ENCODE measurements around the gene MOB3B. TPM values are rescaled to one million over a fixed set of nuclear protein-coding genes. Genes with fewer than 3 reads are reported as not detected.
A peak's percentile ranks its signal among the peaks of the same experiment; 100 is the strongest.

Gene MOB3B
- total RNA-seq, 2 experiments from 2014 or later: 0.25 to 0.30 TPM

- H3K27me3 ChIP-seq (ENCODE audit: control insufficient read depth in 1 of 2, insufficient read depth in 2 of 2, low read length in 2 of 2): no peaks in the 10 kb centered on the region
- Mint-ChIP-seq H3K4me3 (no peak overlapping the region), H3K27me3 (no peaks in the 10 kb centered on the region), H3K27ac (no peak overlapping the region), H3K4me1 (ENCODE audit: low read depth) (no peaks in the 10 kb centered on the region), H3K36me3 (ENCODE audit: low read depth) (peaks cover 85% of the 10 kb centered on the region), H3K9me3 (no peaks in the 10 kb centered on the region)
- no peak overlapping the region for H3K27ac ChIP-seq (ENCODE audit: low read depth in 1 of 2, low read length in 2 of 2)
- intact Hi-C loops (cut with DNase I, micrococcal nuclease): loop anchor here (5.0 kb wide), 2 partner anchors 211 to 216 kb away; no protein-coding TSS in a partner anchor
- H3K36me3 ChIP-seq (ENCODE audit: insufficient read depth, low read length): peaks cover 27% of the 10 kb centered on the region
- TF ChIP-seq, protein P1, sequence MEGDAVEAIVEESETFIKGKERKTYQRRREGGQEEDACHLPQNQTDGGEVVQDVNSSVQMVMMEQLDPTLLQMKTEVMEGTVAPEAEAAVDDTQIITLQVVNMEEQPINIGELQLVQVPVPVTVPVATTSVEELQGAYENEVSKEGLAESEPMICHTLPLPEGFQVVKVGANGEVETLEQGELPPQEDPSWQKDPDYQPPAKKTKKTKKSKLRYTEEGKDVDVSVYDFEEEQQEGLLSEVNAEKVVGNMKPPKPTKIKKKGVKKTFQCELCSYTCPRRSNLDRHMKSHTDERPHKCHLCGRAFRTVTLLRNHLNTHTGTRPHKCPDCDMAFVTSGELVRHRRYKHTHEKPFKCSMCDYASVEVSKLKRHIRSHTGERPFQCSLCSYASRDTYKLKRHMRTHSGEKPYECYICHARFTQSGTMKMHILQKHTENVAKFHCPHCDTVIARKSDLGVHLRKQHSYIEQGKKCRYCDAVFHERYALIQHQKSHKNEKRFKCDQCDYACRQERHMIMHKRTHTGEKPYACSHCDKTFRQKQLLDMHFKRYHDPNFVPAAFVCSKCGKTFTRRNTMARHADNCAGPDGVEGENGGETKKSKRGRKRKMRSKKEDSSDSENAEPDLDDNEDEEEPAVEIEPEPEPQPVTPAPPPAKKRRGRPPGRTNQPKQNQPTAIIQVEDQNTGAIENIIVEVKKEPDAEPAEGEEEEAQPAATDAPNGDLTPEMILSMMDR (IDR thresholded peaks at IDR 0.05): peak; percentile 47
- H3K4me1 ChIP-seq (ENCODE audit: insufficient read depth, low read length): no peaks in the 10 kb centered on the region
- POLR2A ChIA-PET: no interaction called here
- ATAC-seq (ENCODE audit: poor library complexity) (no peak), DNase-seq (peak in 1 of 14 experiments; percentile 11)
- CTCF ChIA-PET: no interaction called here
- H3K9me3 ChIP-seq (ENCODE audit: control insufficient read depth in 1 of 2, insufficient read depth in 1 of 2, low read length in 2 of 2): no peaks in the 10 kb centered on the region
- no peak overlapping the region for H3K4me3 ChIP-seq (ENCODE audit: low read length)
Observed at GRCh38 chr9:27548055-27548741, 18.6 kb upstream of the MOB3B start.

GRCh38 chr9:27545471-27545870, 15.9 kb upstream of the MOB3B start:
- intact Hi-C loops (cut with DNase I, micrococcal nuclease): loop anchor here (5.0 kb wide), 2 partner anchors 208 to 213 kb away; no protein-coding TSS in a partner anchor
- POLR2A ChIA-PET: no interaction called here
- H3K4me3 Mint-ChIP-seq: no peak overlapping the region

GRCh38 chr9:27542508-27542907, 12.9 kb upstream of the MOB3B start:
- ATAC-seq (ENCODE audit: poor library complexity) (no peak), DNase-seq (no peak)
- H3K4me1 ChIP-seq (ENCODE audit: insufficient read depth, low read length): no peaks in the 10 kb centered on the region
- H3K9me3 ChIP-seq (ENCODE audit: control insufficient read depth in 1 of 2, insufficient read depth in 1 of 2, low read length in 2 of 2): no peaks in the 10 kb centered on the region
- H3K4me3 Mint-ChIP-seq: no peak overlapping the region
- no peaks in the 10 kb centered on the region for H3K27me3 ChIP-seq (ENCODE audit: control insufficient read depth in 1 of 2, insufficient read depth in 2 of 2, low read length in 2 of 2)
- CTCF ChIA-PET: no interaction called here
- no peaks in the 10 kb centered on the region for H3K4me1 Mint-ChIP-seq (ENCODE audit: low read depth)
- H3K36me3 Mint-ChIP-seq (ENCODE audit: low read depth): peaks cover 56% of the 10 kb centered on the region
- no peak overlapping the region for H3K27ac Mint-ChIP-seq
- TF ChIP-seq, protein P1 (IDR thresholded peaks at IDR 0.05): no peak
- POLR2A ChIA-PET: interaction anchor here (0.7 kb wide), 1 partner anchor 255 kb away, joined by 3 read pairs; no protein-coding TSS in a partner anchor
- no peaks in the 10 kb centered on the region for H3K9me3 Mint-ChIP-seq
- intact Hi-C loops (cut with DNase I, micrococcal nuclease): no loop called here
- H3K36me3 ChIP-seq (ENCODE audit: insufficient read depth, low read length): peaks cover 6% of the 10 kb centered on the region
- H3K27ac ChIP-seq (ENCODE audit: low read depth in 1 of 2, low read length in 2 of 2): no peak overlapping the region
- H3K4me3 ChIP-seq (ENCODE audit: low read length): no peak overlapping the region
- no peaks in the 10 kb centered on the region for H3K27me3 Mint-ChIP-seq

More at GRCh38 chr9:27545471-27545870, 15.9 kb upstream of the MOB3B start:
- no peak overlapping the region for H3K4me3 ChIP-seq (ENCODE audit: low read length)
- Mint-ChIP-seq H3K9me3 (no peaks in the 10 kb centered on the region), H3K4me1 (ENCODE audit: low read depth) (no peaks in the 10 kb centered on the region), H3K27ac (no peak overlapping the region), H3K36me3 (ENCODE audit: low read depth) (peaks cover 76% of the 10 kb centered on the region), H3K27me3 (no peaks in the 10 kb centered on the region)
- peaks cover 15% of the 10 kb centered on the region for H3K36me3 ChIP-seq (ENCODE audit: insufficient read depth, low read length)
- ATAC-seq (ENCODE audit: poor library complexity): no peak
- TF ChIP-seq, protein P1 (IDR thresholded peaks at IDR 0.05): no peak
- no peak for DNase-seq
- H3K9me3 ChIP-seq (ENCODE audit: control insufficient read depth in 1 of 2, insufficient read depth in 1 of 2, low read length in 2 of 2): no peaks in the 10 kb centered on the region
- no peaks in the 10 kb centered on the region for H3K27me3 ChIP-seq (ENCODE audit: control insufficient read depth in 1 of 2, insufficient read depth in 2 of 2, low read length in 2 of 2)
- H3K4me1 ChIP-seq (ENCODE audit: insufficient read depth, low read length): no peaks in the 10 kb centered on the region
- no peak overlapping the region for H3K27ac ChIP-seq (ENCODE audit: low read depth in 1 of 2, low read length in 2 of 2)
- CTCF ChIA-PET: interaction anchor here (1.2 kb wide), 1 partner anchor 16 kb away, joined by 3 read pairs; the partner anchor contains the start of gene MOB3B
